ENCODE data around the gene AQP1.

The AQP1 gene

DNA sequence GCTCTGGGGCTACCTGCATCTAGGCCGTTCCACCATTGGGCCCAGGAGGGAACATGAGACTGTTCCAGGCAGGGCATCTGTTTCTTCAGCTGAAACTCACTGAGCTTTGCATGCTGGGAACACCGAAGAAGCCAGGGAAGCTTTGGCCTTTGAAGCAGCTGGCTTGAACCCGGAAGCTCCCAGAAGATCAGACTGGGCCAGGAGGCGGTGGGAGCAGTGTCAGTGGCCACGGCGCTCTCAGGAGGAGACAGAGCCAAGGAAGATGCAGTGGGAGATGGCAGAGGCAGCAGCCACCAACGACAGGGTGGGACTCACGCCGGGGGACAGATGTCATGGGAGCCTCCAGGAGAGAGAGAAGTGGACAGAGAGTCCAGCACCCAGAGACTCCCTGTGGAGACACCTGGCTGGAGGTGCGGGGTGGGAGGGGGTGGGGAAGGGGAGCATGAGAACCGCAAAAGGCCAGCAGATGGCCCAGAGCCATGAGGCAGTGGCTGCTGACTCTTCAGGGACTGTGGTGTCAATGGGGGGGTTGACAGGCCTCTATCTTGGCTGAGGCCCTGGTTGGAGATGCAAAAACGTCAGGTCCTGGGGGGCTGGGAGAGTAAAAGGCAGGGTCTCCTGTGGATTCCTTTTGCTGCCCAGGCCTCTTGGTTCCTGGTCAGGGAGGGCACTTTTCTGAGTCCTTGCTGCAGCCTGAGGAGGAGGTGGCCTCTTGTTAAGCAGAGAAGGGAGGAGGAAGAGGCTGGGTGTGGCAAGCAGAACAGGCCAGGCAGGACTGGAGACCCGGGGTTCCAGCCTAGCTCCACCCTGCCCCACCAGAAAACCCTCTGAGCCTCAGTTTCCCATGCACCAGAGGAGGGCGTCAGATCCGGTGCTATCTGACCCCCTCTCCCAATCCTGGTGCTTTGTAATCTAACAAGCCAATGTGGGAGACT is 6.3 kb upstream of the AQP1 start:
- no peak for DNase-seq (ENCODE audit: low spot score)
- no peak for FAIRE-seq

DNA sequence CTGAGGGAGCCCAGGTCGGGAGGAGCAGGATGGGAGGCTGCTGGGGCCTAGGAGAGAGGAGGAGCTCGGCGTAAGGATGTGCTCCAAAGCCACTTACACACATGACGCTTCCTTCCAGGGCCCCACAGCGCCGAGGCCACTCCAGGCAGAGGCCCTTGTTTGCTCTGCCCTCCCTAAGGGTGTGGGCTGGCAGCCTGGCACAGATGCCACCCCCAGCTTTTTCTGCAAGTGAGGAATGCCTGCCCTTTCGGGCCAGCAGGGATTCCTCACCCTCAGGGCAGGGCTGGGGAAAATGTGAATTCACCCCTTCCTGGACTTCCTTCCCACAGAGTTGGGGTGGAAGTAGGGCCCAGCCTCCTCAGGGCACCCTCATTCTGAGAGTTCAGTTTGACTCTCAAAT is 5.6 kb upstream of the AQP1 start:
- DNase-seq (ENCODE audit: low spot score) = no peak

DNA sequence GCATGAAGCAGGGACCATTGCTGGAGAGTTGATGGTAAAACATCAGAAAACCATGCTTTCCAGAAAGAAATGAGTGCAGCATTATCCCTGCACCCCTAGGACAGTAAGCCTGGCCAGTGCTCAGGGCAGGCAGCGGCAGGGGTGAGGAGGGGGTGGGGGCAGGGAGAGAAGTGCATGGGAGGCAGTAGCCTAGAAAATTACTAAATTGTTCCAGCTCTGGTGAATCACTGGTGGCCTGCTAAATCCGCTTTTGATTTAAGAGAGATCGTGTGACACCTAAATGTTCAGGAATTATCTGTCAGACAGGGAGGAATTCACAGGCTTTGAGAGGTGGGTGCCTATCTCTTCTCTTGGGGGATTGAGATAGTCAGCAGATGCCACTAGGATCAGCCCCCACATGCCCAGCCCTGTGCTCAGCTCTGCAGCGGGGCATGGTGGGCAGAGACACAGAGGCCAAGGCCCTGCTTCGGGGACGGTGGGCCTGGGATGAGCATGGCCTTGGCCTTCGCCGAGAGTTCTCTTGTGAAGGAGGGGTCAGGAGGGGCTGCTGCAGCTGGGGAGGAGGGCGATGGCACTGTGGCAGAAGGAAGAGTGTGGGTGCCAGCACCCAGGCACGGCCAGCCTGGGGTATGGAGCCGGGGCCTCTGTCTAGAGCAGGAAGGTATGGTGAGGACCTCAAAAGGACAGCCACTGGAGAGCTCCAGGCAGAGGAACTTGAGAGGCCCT is 5.0 kb upstream of the AQP1 start:
- DNase-seq (ENCODE audit: low spot score) (peak; percentile 50), FAIRE-seq (no peak)

More for the DNA sequence above, 5.6 kb upstream of the AQP1 start:
- FAIRE-seq = no peak

DNA sequence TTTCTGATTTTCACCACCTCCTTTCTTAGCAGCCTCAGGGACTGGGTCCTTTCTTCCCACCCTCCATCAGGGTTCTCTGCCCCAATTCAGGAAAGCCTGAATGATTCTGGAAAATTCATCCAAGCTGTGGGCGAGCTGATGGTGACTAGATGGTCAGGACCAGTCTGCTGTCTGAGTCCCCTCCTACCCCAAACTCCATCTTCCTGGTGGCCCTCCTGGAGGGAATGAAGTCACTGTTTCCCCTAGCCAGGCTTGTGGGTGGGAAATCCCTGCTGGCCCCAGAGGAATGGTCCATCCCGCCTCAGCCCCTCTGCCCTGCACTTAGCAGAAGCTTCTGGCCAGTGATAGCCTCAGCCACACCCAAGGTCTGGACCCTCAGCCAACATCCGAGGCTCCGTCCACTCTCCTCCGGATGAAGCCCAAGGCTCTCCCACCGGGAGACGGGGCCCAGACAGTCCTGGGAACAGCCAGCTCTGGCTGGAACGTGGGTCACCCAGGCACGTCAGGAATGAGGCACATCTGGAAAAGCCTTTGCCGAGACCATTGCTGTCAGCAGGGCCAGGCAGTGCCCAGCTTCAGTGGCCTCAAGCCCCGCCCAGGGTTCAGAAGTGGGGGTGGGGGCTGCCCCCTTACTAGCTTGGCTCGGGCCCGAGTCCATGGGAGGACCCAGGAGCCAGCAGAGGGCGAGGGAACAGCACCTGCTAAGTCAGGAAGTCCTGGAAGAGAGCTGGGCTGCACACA is 4.0 kb upstream of the AQP1 start:
- FAIRE-seq (no peak), DNase-seq (ENCODE audit: low spot score) (no peak)

DNA sequence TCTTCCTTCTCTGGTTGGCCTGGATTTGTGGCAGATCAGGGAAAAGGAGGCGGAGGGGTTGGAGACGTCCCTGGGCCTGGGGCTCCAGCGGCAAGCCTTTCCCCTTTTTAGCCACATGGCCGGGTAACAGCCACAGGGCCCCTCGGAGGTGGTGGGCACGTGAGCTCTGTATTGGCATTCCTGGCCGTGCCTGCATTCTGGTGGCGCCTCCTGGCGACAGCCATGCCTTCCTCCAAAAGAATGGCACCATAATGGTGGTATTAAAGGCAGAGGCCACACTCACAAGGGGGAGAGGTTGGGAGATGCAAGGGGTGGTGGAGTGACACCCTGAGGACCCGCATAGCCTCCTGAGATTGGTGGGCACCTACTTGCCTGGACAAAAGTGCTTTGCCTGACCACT is 3.0 kb upstream of the AQP1 start:
- DNase-seq (ENCODE audit: low spot score) (no peak), FAIRE-seq (no peak)

DNA sequence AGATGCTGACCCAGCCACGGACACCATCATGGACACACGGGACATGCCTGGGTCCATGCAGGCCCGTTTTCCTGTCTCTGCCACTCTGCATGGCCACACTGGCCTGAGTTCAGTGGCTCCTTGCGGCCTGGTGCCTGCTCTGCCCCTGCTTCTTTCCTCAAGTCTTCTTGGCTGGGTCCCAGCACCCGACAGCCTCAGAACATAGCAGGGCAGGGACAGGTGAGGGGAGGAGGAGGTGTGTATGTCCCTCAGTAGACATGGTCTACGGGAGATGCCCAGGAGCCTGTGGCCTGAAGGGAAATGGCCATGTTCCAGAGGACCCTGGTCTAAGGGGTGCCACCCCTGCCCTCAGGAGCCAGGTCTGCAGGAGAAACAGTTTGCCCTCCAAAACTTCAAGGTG is 2.2 kb upstream of the AQP1 start:
- FAIRE-seq (peak; percentile 67), DNase-seq (ENCODE audit: low spot score) (no peak)

- FAIRE-seq (no peak), DNase-seq (ENCODE audit: low spot score) (no peak)
These were observed 1.1 kb upstream of the AQP1 start for GRCh38 chr7:30910411-30911073.

- FAIRE-seq (no peak), DNase-seq (ENCODE audit: low spot score) (no peak)
These were observed 520 bp upstream of the AQP1 start for GRCh38 chr7:30911133-30911532.

DNA sequence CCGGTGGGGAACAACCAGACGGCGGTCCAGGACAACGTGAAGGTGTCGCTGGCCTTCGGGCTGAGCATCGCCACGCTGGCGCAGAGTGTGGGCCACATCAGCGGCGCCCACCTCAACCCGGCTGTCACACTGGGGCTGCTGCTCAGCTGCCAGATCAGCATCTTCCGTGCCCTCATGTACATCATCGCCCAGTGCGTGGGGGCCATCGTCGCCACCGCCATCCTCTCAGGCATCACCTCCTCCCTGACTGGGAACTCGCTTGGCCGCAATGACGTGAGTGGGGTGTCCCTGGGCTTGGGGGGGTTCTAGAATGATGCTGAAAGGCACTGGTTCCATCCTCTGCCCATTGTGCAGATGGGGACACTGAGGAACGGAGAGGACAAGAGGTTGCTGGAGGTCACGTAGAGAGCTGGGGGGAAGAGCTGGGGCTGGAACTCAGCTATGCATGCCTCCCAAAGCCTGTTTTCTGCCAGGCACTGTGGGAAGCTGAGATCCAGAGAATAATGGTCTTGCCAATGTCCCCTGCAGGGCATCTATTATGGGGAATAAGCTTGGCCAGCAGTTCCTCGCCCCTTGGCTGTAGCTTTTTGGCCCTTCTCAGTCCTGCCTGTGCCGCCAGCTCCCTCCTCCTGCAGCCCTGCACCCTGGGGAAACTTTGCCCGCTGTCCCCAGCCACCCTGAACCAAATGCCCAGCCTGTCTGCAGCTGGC is 523 bp downstream of the AQP1 start:
- FAIRE-seq (peak; percentile 83), DNase-seq (ENCODE audit: low spot score) (no peak)

GRCh38 chr7:30912731-30912985 is 1.0 kb downstream of the AQP1 start:
- FAIRE-seq (no peak), DNase-seq (ENCODE audit: low spot score) (no peak)

DNA sequence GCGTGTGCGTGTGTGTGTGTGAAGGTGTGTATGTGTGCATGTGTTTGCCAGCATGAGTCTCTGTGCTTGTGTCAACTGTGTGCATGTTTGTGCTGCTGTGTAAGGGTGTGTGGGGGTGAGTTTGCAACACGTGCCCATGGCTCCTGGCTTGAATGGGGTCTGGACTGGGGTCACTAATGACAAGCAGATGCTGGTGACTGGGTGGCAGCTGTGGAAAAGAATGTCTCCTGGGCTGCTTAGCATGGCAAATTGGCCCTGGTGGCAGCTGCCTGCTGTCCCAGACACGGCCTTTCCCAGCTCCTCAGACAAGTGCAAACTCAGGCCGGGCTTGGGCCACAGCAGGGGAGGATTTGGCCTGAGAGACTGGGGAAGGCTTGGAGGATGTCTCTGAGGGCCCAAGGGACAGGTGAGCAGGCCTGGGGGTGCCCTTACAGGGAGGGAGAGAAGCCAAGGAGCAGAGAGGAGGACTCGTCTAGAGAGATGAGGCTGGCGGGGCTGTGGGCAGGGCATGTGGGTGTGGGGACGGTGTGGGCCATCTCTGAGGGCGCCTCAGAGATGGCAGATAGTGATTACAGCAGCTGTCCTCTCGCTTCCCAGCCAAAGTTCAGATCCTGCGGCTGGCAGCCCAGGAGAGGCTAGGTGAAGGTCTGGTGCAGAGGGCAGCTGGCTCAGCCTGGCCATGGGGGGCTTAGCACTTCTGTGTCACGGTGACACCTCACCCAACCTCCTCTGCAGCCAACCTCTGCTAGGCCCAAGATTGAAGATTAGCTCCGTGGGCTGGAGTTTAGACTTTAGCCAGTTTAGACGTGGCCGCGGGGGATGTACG is 1.5 kb downstream of the AQP1 start:
- FAIRE-seq (peak; percentile 73), DNase-seq (ENCODE audit: low spot score) (no peak)

DNA sequence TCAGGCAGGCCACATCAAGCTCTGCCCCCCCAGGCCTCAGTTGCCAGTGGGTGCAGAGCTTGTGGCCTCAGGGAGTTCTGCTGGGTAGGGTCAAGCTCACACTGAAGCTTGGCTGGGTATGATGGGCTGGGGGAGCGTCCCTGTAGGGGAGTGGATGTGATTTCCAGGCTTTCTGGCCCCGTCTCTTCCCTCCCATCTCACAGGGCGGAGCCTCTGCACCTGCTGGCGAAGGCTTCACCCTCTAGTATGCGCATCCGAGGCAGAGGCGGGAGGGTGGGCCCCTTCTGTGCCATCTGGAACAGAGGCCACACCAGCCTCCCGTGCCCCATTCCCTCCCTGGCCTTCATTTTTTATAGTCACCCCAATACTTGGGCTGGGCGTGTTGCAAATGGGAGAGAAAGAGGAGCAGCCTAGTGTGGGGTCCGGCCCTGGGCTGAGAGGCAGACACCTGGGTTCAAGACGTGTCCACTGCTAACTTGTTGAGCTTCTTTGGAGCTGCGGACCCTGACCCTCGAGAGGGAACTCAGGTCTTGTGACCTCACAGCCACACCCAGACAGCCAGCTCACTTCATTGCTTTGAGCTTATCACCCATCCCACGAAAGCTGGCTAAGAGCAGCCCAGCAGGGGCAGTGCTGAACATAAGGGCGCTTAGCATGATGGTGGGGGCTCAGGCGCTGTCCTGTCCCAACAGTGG is 2.3 kb downstream of the AQP1 start:
- DNase-seq (ENCODE audit: low spot score) (no peak), FAIRE-seq (peak; percentile 58)

- DNase-seq (ENCODE audit: low spot score) (peak; percentile 86), FAIRE-seq (no peak)
These were observed 2.9 kb downstream of the AQP1 start for GRCh38 chr7:30914596-30914995.

GRCh38 chr7:30915005-30915601 is 3.5 kb downstream of the AQP1 start:
- peak; percentile 41 for DNase-seq (ENCODE audit: low spot score)
- no peak for FAIRE-seq

DNA sequence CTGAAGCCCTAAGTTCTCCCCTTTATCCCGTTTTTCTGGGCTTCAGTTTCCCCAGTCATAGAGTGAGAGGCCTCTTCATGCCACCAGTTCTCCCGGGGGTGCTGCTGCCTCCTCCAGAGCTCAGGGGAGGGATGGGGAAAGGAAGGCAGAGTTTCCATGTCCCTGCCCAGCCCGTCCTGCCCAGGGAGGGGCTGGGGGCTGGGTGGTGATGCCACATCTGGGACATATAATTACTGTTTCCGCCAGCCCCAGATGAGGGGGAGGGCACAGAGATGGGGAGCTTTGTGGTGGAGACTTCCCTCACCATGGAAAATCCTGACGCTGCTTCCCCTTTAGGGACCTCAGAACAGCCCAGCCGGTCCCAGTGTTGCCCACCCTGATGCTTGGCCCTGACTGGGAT is 4.1 kb downstream of the AQP1 start:
- no peak for DNase-seq (ENCODE audit: low spot score)
- no peak for FAIRE-seq

DNA sequence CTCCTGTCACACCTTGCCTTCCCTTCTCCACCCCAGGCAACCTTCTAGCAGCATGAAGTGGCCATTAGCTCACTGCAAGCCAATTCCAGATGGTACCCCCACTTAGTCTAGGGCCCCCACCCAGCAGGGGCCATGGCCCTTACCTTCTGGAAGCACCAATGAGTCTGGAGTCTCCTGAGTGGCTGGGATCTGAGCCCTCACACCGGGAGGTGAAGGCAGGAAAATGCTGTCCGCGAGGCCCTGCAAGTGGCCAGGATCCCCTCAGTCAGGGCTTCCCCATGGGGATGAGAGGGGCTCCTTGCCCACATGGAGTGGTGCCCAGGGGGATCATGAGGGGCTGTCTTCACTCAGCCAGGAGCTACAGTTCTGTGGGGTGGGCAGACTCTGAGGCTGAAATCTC is 4.6 kb downstream of the AQP1 start:
- no peak for DNase-seq (ENCODE audit: low spot score)

GRCh38 chr7:30916767-30917166 is 5.1 kb downstream of the AQP1 start:
- no peak for FAIRE-seq
- DNase-seq (ENCODE audit: low spot score) = no peak

More for the DNA sequence above, 4.6 kb downstream of the AQP1 start:
- FAIRE-seq = no peak

DNA sequence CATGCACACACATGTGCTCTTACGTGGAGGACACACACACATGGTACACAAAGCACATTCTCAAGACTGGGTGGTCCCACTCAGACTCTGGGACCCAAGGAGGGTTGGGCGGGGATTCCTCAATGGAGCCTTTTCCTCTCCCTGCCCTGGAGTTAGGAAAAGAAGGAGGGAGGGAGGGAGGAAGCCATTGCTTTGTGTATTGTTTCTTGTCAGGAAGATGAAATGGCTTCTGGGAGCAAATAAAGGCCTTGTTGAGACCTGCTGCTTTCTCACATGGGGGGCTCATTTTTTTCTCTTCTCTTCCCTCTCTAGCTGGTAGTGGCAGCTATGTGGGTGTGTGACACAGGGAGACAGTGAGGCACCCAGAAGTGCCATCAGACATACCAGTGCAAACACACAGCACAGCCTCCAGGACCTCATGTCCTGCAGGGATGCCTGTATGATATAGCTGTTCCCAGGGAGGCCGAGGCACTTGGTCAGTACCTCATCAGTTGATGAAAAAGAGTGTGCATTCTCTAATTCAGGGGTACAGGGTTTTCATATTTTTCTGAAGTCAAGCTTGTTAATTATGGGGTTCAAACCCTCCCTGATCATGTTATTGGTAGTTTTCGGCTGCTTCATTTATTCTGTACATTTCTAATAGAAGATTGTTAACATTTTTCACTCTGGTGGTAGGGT is 5.7 kb downstream of the AQP1 start:
- DNase-seq (ENCODE audit: low spot score) (no peak), FAIRE-seq (peak; percentile 40)

DNA sequence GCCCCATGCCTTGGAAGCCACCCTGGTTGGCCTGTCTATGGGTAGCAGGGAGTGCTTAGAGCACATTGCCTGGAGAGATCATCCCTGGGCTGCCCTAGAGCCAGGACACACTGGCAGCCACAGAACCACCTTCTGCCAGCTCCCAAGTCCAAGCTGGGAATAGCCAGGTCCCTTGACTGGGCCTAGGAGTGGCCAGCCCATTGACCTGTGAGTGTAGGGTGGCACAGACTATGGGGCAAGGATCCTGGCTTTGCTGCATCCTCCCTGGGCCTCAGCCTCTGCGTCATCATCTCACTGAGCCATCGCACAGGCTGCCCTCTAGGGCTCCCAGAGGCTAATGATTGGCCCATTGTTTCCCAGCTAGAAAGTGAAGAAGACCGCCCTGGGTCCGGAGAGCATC is 7.0 kb downstream of the AQP1 start:
- DNase-seq (ENCODE audit: low spot score) (no peak), FAIRE-seq (no peak)
